Measurements from ENCODE around the gene SLC7A6OS.

Gene SLC7A6OS

DNA sequence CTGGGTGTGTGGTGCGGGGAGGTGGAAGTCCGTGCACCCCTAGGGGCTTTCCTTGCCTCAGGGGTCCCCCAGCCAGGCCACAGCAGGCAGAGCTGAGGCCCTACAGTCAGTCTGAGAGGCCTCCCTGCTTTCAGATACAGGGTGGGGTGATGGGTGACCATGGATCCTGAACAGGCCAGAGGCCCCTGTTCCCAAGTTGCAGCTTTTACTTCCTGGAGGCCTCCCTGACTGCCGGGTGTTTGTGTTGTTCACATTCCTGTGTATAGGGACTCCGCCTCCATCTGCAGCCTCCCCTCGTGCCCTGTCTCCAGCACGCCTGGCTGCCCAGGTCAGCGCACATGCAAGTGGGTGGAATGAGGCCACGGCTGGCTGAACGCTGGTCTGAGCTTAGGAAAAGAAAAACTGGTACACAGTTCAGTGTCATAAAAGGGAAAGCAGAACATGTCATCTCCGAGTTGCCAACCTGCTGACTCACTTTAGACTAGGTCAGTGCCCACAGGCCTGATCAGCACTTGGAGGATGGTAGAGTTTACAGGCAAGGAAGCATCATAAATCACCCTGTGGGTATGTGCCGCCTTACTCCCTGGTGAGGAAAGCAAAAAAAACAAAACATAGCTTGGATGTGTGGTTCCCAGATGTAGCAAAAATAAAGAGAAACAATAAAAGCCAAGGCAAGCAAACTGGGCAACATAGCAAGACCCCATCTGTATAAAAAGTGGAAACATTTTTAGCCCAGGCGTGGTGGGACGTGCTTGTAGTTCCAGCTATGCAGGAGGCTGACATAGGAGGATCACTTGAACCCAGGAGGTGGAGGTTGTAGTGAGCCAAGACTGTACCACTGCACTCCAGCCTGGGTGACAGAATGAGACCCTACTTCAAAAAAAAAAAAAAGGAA is 52.6 kb downstream of the SLC7A6OS start:
- no peak for DNase-seq (ENCODE audit: extremely low read depth, low read depth)
- TF ChIP-seq, protein P1, sequence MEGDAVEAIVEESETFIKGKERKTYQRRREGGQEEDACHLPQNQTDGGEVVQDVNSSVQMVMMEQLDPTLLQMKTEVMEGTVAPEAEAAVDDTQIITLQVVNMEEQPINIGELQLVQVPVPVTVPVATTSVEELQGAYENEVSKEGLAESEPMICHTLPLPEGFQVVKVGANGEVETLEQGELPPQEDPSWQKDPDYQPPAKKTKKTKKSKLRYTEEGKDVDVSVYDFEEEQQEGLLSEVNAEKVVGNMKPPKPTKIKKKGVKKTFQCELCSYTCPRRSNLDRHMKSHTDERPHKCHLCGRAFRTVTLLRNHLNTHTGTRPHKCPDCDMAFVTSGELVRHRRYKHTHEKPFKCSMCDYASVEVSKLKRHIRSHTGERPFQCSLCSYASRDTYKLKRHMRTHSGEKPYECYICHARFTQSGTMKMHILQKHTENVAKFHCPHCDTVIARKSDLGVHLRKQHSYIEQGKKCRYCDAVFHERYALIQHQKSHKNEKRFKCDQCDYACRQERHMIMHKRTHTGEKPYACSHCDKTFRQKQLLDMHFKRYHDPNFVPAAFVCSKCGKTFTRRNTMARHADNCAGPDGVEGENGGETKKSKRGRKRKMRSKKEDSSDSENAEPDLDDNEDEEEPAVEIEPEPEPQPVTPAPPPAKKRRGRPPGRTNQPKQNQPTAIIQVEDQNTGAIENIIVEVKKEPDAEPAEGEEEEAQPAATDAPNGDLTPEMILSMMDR (IDR thresholded peaks at IDR 0.05; ENCODE audit: low read depth, low read length), result no peak

DNA sequence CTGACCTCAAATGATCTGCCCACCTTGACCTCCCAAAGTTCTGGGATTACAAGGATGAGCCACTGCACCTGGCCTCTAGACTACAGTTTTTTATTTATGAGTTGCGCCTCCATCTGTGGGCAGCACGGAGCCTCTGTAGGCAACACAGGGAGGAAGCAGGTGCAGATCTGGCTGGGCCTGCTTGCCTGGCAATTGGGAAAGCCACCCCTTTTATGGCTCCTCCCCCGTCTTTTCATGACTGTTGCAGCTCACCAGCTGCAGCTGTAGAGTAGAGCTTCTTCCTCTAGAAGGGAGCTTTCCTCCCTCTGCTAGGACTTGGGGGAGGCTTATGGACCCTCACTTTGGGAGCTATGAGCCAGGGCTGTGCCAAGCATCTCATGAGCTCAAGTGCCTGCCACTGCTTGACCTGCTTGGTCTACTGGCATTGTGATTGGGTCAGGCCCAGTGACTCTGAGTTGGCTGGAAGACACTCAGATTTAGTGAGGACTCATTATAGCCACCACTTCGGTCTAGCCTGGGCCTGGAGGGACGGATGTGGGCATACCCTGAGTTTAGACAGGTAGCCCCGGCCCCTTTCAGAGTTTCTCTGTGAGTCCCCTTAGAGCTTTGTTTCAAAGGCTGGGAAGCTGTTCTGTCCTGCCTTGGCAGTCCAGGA is 53.4 kb downstream of the SLC7A6OS start:
- TF ChIP-seq, protein P1 (IDR thresholded peaks at IDR 0.05; ENCODE audit: low read depth, low read length), result no peak
- DNase-seq (ENCODE audit: extremely low read depth, low read depth), result no peak

DNA sequence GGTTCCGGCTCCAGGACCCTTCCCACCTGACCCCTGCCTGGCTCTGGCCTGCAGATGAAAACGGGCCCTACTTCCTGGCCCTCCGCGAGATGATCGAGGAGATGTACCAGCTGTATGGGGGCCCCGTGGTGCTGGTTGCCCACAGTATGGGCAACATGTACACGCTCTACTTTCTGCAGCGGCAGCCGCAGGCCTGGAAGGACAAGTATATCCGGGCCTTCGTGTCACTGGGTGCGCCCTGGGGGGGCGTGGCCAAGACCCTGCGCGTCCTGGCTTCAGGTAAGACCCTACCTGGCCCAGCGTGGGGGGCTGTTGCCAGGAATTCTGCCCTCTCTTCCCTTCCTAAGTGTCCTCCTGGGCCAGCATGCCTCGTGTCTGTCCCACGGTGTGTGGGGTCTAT is 55.0 kb downstream of the SLC7A6OS start:
- TF ChIP-seq, protein P1 (IDR thresholded peaks at IDR 0.05; ENCODE audit: low read depth, low read length), result no peak
- DNase-seq (ENCODE audit: extremely low read depth, low read depth), result no peak

DNA sequence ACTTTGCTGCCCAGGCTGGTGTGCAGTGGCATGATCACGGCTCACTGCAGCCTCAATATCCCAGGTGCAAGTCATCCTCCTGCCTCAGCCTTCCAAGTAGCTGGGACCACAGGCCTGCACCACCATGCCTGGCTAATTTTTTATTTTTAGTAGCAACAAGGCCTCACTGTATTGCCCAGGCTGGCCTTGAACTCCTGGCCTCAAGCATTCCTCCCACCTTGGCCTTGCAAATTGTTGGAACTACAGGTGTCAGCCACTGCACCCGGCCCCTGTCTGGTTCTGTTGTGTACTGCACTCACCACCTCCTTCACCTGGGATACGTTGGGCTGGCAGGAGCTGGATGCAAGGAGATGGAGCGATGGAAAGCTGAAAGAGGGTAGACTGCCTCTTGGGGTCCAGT is 57.0 kb downstream of the SLC7A6OS start:
- no peak for DNase-seq (ENCODE audit: extremely low read depth, low read depth)
- TF ChIP-seq, protein P1 (IDR thresholded peaks at IDR 0.05; ENCODE audit: low read depth, low read length), result no peak

DNA sequence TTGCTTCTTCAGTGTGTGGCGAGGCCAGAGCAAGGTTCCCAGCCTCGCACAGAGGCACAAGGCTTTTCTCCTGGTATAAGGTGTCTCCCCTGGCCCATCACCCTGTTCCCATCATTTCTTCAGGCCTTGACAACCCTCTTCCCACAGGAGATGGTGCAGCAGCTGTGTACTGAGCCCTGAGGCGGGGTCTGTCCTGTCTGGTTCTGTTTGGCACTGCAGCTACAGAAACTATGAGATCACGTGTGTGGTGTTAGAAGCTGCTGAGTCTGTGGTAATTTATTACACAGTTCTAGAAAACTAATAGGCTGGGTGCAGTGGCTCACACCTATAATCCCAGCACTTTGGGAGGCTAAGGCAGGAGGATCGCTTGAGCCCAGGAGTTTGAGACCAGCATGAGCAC is 58.4 kb downstream of the SLC7A6OS start:
- no peak for DNase-seq (ENCODE audit: extremely low read depth, low read depth)
- TF ChIP-seq, protein P1 (IDR thresholded peaks at IDR 0.05; ENCODE audit: low read depth, low read length), result no peak

DNA sequence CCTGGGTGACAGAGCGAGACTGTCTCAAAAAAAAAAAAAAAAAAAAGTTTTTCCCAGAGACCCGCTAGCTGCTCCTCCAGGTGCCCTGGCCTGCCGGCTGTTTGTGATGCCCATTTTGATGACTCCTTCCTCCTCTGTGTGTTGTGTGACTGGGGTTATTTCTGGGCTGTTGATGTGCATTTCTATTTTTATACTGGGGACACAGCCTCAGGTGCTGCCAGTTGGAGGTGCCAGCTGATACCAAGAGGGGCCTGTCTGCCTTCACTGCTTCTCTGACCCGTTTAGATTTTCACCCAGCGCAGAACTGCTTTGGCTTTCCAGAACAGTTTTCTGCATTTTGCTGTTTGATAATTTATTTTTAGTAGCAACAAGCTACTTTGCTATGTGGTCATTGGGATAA is 58.9 kb downstream of the SLC7A6OS start:
- DNase-seq (ENCODE audit: extremely low read depth, low read depth), result no peak

More for the DNA sequence above, 58.9 kb downstream of the SLC7A6OS start:
- TF ChIP-seq, protein P1 (IDR thresholded peaks at IDR 0.05; ENCODE audit: low read depth, low read length), result no peak

Data from AG09319 (cell line).